ENCODE data around the gene GRK2.
"Not testable (repeated sequence)": the region's sequence is repeated elsewhere in the genome, so short reads cannot be mapped to it uniquely, and the experiment has no call there.

Gene GRK2

GRCh38 chr11:67266449-67267187 lies at the start of gene GRK2:
GRK2 (plus strand) TSS chr11:67266473; CDS start chr11:67266700, 227 bp downstream.
- TF ChIP-seq, protein P1, sequence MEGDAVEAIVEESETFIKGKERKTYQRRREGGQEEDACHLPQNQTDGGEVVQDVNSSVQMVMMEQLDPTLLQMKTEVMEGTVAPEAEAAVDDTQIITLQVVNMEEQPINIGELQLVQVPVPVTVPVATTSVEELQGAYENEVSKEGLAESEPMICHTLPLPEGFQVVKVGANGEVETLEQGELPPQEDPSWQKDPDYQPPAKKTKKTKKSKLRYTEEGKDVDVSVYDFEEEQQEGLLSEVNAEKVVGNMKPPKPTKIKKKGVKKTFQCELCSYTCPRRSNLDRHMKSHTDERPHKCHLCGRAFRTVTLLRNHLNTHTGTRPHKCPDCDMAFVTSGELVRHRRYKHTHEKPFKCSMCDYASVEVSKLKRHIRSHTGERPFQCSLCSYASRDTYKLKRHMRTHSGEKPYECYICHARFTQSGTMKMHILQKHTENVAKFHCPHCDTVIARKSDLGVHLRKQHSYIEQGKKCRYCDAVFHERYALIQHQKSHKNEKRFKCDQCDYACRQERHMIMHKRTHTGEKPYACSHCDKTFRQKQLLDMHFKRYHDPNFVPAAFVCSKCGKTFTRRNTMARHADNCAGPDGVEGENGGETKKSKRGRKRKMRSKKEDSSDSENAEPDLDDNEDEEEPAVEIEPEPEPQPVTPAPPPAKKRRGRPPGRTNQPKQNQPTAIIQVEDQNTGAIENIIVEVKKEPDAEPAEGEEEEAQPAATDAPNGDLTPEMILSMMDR (IDR thresholded peaks at IDR 0.05) = no peak
- Mint-ChIP-seq H3K4me1 (peaks cover 67% of the 10 kb centered on the region), H3K4me3 (peak within 1 kb of the TSS; percentile 98), H3K36me3 (ENCODE audit: low read depth) (no peaks in the 10 kb centered on the region), H3K27me3 (ENCODE audit: low read depth, poor library complexity) (peaks cover 11% of the 10 kb centered on the region), H3K9me3 (no peaks in the 10 kb centered on the region), H3K27ac (peak within 1 kb of the TSS; percentile 39)
- DNase-seq = peak; percentile 61

DNA sequence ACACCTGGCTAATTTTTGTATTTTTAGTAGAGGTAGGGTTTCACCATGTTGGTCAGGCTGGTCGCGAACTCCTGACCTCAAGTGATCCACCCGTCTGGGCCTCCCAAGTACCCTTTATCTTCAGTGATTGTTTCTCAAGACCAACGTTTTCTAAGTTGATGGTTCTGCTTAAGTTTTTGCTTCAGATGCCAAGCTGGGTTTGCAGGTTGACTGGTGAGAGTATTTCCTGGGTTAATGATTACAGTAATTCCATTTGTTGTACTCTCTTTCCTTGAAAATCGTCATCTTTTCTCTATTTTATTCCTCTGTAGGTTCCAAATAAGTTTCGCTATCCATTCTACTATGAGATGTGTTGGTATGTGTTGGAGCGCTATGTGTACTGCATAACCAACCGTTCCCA lies 38.5 kb upstream of the GRK2 start:
- H3K27me3 Mint-ChIP-seq (ENCODE audit: low read depth, poor library complexity) = no peaks in the 10 kb centered on the region
- H3K36me3 Mint-ChIP-seq (ENCODE audit: low read depth) = peaks cover 94% of the 10 kb centered on the region
- H3K4me1 Mint-ChIP-seq = no peaks in the 10 kb centered on the region
- TF ChIP-seq, protein P1 (IDR thresholded peaks at IDR 0.05) = no peak
- no peak for DNase-seq
- H3K27ac Mint-ChIP-seq = peak overlapping the region; percentile 89
- no peak overlapping the region for H3K4me3 Mint-ChIP-seq
- H3K9me3 Mint-ChIP-seq = peaks cover 5% of the 10 kb centered on the region

DNA sequence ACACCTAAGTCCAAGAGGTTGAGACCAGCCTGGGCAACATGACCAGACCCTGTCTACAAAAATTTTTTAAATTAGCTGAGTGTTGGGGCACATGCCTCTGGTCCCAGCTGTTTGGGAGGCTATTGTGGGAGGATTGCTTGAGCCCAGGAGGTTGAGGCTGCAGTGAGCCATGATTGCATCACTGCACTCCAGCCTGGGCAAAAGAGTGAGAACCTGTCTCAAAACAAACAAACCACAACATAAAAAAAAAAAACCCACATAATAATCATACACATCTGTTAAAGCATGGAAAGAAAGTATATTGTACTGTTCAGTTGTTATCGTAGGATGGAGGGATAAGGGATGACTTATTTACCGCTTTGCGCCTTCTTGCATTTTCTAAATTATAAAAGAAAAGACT lies 35.9 kb upstream of the GRK2 start:
- Mint-ChIP-seq H3K9me3 (peaks cover 4% of the 10 kb centered on the region), H3K36me3 (ENCODE audit: low read depth) (peaks cover 81% of the 10 kb centered on the region), H3K27ac (no peak overlapping the region), H3K27me3 (ENCODE audit: low read depth, poor library complexity) (no peaks in the 10 kb centered on the region), H3K4me1 (peaks cover 5% of the 10 kb centered on the region), H3K4me3 (no peak overlapping the region)
- TF ChIP-seq, protein P1 (IDR thresholded peaks at IDR 0.05) = no peak
- no peak for DNase-seq

- TF ChIP-seq, protein P1 (IDR thresholded peaks at IDR 0.05) = no peak
- Mint-ChIP-seq H3K4me1 (peaks cover 5% of the 10 kb centered on the region), H3K36me3 (ENCODE audit: low read depth) (peaks cover 78% of the 10 kb centered on the region), H3K27me3 (ENCODE audit: low read depth, poor library complexity) (no peaks in the 10 kb centered on the region), H3K27ac (no peak overlapping the region), H3K4me3 (no peak overlapping the region), H3K9me3 (peaks cover 4% of the 10 kb centered on the region)
- no peak for DNase-seq
Observed at GRCh38 chr11:67230886-67231285, 35.4 kb upstream of the GRK2 start.

DNA sequence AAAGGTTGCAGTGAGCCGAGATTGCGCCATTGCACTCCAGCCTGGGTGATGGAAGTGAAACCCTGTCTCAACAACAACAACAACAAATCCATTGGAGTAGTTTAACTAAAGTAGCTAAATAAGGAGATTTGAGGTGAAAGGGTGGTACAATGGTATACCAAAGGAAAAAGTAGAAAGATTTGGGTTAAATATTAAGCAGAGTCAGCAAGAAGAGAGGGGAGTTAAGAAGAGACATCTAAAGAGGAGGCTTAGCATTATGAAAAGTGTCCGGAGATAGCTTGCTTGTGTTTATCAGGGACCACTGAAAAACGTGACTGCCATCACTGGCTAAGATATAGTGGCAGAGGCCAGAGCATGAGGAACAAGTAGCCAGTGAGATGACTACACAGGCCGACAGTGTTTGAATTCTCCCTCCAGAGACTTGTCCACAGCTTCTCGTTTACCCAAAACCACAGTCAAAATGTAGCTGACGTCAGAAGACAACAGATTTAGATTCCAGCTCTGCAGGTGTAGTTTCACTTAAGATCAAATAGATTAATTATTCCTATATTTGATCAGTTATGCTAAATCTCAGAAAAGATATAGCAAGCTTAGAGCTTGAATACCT lies 32.6 kb upstream of the GRK2 start:
- Mint-ChIP-seq H3K27ac (no peak overlapping the region), H3K36me3 (ENCODE audit: low read depth) (peaks cover 50% of the 10 kb centered on the region)
- TF ChIP-seq, protein P1 (IDR thresholded peaks at IDR 0.05) = no peak

GRCh38 chr11:67234571-67234970 lies 31.7 kb upstream of the GRK2 start:
- H3K4me3 Mint-ChIP-seq = not testable (repeated sequence)

More for the DNA sequence above, 32.6 kb upstream of the GRK2 start:
- DNase-seq = no peak
- no peaks in the 10 kb centered on the region for H3K9me3 Mint-ChIP-seq
- peaks cover 13% of the 10 kb centered on the region for H3K4me1 Mint-ChIP-seq
- no peak overlapping the region for H3K4me3 Mint-ChIP-seq
- H3K27me3 Mint-ChIP-seq (ENCODE audit: low read depth, poor library complexity) = no peaks in the 10 kb centered on the region

More at GRCh38 chr11:67234571-67234970, 31.7 kb upstream of the GRK2 start:
- not testable (repeated sequence) for H3K9me3 Mint-ChIP-seq; H3K27ac Mint-ChIP-seq; H3K27me3 Mint-ChIP-seq (ENCODE audit: low read depth, poor library complexity); DNase-seq
- peaks cover 22% of the 10 kb centered on the region for H3K4me1 Mint-ChIP-seq
- H3K36me3 Mint-ChIP-seq (ENCODE audit: low read depth) = peaks cover 42% of the 10 kb centered on the region
